ENCODE measurements around the gene ASB13.
A peak's percentile ranks its signal among the peaks of the same experiment; 100 is the strongest.

The ASB13 gene, protein sequence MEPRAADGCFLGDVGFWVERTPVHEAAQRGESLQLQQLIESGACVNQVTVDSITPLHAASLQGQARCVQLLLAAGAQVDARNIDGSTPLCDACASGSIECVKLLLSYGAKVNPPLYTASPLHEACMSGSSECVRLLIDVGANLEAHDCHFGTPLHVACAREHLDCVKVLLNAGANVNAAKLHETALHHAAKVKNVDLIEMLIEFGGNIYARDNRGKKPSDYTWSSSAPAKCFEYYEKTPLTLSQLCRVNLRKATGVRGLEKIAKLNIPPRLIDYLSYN

DNA sequence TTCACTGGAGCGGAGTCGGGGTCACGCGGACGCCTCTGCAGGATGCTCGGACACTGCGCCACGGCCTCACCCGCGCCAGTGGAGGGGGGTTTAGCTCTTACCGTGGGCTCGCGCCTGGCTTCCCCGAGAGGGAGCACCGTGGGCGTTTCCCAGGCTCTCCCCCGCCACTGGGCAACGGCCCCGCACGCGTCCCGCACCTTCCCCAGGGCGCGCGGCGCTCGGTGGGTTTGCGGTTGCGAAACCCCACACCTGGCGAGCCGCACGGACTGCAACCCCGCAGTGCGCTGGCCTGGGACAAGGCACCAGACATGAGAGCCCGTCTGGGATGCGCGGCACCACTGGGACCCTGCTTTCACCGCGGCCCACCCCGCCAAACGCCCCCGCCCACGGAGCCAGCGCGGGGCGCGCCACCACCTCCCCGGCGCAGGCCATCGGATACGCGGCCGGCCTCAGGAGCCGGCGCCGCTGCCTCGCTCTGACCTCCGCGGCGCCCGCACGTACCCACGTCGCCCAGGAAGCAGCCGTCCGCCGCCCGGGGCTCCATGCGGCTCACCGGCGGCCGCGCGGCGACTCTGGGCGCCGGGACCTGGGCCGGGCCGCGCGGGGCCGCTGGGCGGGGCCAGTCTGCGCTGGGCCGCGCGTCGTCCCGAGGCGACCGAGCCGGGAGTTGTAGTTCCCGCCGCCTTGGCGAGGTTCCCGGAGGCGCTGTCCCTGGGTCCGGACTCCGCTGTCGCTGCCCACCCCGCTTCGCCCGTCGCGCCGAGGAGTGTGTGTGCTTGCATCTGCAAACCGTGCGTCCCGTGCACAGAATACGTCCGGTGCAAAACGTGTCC lies at the start of gene ASB13:
Gene ASB13, minus strand, starts transcription at position 588 of the 833 bp plus-strand sequence. Its CDS starts 44 bp downstream, at position 544.
- no peak for DNase-seq (ENCODE audit: low read depth, low spot score)

DNA sequence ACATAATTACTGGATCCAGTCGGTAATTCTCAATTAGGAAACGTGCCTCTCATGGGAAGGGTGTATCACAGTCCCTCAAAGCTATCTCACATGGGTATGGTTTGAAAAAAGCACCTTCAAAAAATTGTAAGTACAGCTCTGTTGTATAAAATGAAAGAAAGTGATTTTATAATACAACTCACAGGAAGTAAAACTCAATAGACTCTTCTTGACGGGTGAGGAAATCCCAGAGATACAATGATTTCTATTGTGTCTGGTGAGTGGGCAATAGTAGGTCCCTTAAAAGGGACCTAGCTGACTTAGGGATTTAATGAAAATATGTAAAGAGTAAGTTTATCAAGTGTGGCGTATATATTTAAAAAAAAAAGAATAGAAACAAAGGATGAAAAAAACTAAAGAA lies 45.2 kb upstream of the ASB13 start:
- no peak for DNase-seq (ENCODE audit: low read depth, low spot score)

DNA sequence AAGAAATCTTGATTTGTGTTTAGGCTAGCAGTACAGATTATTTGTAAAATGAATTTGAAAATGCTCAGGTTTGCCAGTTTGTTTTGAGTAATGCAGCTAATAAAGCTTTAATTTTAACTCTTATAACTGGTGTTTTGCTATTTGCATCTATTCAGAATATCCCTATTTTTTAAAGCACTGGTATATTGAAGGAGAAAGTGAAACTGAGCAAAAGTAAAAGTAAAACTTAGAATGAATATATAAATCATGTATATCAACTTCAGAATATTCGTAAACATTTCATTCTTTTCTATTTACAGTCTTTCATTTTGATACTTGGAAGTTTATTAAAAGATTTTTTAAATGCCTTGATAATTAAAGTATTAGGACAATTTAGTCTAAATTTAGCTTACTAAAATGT lies 44.5 kb upstream of the ASB13 start:
- DNase-seq (ENCODE audit: low read depth, low spot score) = no peak

DNA sequence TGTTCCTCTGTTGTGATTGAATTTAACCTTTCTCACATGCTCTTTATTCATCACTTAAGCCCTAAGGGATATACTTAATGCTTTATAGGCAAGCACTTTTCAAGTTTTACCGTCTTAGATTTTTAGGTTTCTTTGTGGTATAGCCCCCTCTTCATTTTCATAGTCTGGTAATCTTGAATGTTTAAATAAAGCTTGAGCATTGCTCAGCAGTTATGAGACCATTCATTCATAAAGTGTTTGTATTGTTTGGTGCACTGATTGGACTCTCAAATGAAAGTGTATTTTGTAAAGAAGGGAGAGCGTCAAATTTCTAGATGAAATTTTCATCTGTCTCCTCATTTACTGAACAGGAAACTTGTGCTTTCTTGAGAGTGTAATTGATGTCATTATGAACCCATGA lies 43.5 kb upstream of the ASB13 start:
- no peak for DNase-seq (ENCODE audit: low read depth, low spot score)

DNA sequence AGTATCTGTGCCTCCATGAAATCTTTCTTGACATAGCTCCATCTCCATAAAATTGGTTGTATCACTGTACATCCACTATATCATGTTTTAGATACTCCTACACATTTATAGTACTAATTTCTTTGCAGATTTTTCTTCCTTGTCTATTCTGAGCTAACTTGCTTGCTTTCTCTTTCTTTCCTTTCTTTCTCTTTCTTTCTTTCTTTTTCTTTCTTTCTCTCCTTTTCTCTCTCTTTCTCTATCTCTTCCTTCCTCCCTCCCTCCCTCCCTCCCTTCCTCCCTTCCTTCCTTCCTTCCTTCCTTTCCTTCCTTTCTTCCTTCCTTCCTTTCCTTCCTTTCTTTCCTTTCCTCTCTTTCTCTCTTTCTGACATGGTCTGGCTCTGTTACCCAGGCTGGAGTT lies 42.0 kb upstream of the ASB13 start:
- DNase-seq (ENCODE audit: low read depth, low spot score) = no peak

DNA sequence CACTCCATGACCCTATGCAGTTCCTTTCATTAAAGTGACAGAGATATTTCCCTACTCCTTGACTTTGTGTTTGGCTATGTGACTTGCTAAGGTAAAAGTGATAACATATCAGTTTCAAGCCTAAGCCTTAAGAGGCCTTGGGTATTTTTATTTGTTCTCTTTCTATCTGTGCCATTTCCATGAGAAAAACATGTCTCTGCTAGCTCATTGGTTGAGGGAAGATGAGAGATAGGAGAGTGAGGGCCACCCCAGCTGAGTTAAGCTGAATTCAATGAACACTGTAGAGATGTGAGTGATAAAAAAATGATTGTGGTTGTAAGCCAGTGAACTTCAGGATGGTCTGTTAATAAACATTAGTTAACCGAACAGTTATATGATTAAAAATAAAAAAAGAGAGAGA lies 31.7 kb upstream of the ASB13 start:
- no peak for DNase-seq (ENCODE audit: low read depth, low spot score)

DNA sequence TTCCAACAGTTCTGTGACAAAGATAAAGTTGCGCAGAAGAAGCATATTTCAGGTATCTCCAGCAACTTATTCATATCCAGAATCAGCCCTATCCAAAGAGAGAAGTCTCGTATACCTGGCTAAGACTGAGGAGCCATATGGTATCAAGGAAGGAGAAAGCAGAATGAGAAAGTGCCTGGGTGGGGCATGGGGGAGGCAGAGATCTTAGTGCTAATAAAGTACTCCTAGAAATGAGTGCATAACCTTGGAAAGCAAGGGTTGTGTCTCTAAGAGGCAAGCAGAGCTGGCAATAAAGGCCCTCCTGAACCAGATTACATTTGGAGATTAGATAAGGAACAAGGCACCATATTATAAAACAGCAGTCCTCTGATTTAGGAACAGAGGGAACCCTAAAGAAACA lies 30.9 kb upstream of the ASB13 start:
- no peak for DNase-seq (ENCODE audit: low read depth, low spot score)

DNA sequence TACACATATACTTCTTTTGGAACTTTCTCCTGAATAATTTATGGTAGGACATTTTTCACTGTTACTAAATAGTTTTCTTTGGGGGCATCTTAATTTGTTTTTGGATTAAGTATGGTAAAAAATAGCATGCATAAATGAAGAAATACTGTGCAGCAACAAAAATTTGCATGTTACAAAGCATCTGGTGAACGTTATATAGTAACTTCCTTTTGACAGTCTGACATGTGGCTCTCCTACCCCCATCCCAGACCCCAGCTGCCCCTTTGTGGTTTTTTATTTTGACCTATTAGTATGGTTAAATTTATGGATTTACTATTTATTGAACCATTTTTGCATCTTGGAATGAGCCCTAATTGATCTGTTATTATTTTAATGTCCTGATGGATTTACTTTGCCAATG lies 28.2 kb upstream of the ASB13 start:
- DNase-seq (ENCODE audit: low read depth, low spot score) = no peak

DNA sequence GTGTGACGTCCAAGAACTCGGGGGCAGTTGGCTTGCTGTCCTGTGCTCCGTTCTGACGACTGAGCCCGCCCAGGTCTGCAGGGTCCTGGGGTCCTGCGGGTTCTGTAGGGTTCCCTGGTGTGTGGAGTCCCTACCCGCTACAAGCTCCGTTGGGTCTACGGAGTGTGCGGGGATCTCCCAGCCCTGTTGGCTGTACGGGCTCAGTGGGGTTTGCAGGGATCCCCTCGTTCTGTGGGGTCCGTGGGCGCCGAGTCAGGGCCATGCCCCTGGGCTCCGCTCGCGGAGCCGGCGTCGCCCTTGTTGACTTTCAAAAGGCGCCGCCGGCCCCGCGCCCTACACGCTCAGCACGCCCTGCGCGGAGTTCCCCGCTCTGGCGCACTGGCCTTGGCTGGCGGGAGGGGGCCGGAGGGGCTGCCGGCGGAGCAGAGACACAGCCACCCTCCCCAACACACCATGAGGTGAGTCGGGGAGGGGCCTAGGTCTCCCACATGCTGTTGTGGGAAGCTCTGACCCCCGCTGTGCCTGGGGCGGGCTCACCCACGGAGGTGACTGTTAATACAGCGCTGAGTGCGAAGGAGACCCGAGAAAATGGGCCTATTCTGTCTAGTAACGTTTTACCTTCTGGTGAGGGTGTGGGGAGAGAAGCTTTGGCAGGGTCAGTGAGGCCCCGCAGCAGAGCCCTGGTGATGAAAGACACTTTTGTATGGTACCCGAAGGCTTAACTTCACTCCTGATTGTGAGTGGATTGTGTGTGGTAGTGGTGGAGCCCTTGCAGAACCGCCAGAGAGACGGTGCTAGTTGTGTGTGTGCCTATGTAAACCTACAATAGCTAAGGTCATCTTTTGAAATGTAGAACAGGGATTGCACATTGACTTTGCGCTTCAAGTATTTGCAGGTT lies 26.3 kb upstream of the ASB13 start:
- no peak for DNase-seq (ENCODE audit: low read depth, low spot score)

DNA sequence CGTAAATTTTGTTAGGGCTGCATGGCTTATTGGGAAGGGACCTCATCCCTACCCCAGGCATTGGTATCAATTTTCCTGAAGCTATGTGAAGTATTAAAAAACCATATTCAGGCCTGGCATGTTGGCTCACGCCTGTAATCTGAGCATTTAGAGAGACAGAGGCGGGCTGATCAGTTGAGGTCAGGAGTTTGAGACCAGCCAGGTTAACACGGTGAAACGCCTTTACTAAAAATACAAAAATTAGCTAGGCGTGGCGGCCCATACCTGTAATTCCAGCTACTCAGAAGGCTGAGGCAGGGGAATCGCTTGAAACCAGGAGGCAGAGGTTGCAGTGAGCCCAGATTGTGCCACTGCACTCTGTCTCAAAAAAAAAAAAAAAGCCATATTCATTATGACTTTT lies 25.4 kb upstream of the ASB13 start:
- DNase-seq (ENCODE audit: low read depth, low spot score) = no peak

DNA sequence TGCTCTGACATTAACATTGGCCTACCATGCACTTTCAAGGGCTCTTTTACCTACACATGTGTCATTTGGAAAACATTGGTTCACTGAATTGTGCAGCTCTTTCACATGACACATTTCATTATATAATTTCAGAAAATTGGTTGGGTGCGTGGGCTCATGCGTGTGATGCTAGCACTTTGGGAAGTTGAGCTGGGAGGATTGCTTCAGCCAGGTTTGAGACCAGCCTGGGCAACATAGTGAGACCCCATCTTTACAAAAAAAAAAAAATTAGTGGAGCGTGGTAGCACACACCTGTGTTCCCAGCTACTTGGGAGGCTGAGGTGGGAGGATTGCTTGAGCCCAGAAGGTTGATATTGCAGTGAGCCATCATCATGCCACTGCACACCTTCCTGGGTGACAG lies 22.2 kb upstream of the ASB13 start:
- no peak for DNase-seq (ENCODE audit: low read depth, low spot score)

DNA sequence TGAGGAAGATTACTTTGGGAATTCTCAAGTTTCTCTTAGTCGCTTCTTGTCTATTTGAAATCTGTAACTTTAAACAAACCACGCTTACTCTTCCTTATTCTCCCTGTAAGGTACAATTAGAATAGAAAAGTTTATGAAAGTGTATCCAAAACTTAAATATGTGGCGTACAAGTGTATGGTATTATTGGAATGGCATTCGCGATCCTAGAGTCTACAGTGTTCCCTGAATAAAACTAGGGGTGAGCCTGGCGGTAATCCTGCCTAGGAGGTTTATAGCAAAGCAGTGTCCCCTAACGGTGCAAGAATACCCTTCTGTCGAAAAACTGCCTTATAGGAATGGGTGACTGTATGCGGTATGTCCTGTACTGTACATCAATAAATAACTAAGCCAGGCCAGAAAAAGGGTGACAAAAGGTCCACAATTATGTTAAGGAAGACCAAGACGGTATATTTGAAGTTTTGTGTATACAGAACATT lies 19.4 kb upstream of the ASB13 start:
- no peak for DNase-seq (ENCODE audit: low read depth, low spot score)

DNA sequence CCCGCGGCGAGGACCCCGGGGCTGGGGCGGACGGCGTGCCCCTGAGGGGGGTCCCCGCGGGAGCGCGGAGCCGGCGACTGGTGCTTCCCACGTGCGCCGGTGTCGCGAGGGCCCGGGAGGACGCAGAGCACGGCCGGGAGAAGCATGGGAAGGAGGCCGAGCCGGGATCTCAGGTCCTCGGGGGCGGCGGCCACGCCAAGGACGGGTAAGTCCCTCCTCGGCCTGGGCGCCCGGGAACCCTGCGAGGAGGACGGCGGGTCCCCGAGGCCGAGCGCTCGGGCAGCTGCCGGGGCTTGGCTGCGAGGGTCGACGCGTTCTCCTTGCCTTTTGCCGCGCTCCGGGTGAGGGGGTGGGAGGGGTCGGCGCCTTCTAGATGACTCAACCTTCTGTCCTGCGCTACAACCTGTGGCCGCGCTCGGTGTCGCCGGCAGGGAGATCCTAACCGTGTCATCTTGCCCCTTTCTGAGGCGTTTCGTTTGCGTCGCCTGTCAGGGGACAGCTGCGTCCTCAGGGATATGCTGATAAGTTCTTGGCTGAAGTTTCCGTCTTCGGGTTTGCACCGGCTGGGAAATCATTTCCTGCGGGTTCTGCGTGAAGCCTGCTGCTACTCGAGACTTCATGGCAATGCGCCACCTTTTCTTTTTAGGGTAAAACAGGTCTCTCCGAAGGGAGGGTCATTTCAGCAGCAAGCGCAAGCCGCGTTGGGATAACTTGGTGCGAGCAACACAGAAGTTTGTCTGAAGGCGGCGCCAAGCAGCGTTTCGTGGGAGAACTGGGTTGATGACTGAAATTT lies 18.8 kb upstream of the ASB13 start:
- DNase-seq (ENCODE audit: low read depth, low spot score) = no peak

DNA sequence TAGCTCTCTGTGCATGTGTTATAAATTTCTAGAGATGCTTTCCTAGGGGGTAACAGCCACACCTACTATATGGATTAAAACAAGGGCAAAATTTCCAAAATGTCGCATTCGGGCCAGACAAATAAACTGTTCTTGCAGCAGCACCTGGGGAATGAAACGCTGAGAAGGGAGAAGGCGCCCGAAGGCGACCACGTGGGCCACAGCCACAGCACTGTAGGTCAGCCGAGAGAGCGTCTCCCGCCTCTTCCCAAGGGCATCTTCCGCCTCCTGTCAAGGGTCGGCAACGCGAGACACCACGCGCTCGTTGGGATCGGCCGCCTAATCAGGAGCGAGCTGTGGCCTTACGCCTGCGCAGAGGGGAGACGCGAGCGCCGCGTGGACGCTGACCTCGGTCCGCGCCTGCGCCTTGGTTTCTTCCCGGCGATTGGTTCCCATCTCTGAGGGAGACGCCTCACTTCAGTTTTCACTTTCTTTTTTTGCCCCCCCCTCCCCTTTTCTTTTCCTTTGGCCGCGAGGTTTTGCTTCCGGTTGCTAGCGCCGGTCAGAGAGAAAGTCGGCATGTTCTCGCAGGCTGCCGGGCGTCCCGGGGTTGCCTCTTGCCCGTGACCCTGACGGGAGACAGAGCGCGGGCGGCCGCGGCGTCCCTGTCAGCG lies 18.0 kb upstream of the ASB13 start, which contains the start of gene TASOR2:
Gene TASOR2, plus strand, starts transcription at position 521 of the 653 bp plus-strand sequence. CDS start 35,805 bp downstream, outside the sequence.
- DNase-seq (ENCODE audit: low read depth, low spot score) = peak; percentile 93

DNA sequence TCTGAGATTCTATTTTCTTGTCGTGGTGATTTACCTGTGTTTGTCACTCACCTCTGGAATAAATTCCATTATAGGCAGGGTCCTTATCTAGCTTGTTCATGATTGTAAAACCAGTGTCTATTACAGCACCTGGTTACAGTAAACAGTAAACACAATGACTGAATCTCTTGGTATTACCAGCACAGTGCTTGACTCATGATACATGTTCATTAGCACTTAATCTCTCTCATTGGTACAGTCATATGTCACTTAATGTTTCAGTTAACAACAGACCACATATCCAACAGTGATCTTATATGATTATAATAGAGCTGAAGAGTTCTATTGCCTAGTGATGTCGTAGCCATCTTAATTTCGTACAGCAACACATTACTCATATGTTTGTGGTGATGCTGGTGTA lies 16.7 kb upstream of the ASB13 start:
- DNase-seq (ENCODE audit: low read depth, low spot score) = no peak

DNA sequence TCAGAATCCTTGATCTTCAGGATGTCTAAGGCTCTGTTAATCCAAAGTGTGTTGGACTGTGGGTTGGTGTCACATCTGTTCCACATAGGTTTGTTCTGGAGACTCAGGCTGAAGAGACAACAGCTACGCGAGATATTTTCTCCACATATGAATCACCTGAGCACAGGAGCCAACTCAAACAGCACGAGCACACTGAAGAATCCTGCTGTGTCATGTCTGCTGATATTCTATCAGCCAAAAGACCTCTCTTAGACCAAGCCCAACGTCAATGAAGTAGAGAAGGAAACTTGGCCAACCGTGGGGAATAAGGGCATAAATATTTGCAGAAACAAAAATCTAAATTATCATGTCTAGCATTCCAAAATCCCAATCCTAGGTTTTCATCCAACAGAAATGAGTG lies 15.5 kb upstream of the ASB13 start:
- DNase-seq (ENCODE audit: low read depth, low spot score) = no peak

DNA sequence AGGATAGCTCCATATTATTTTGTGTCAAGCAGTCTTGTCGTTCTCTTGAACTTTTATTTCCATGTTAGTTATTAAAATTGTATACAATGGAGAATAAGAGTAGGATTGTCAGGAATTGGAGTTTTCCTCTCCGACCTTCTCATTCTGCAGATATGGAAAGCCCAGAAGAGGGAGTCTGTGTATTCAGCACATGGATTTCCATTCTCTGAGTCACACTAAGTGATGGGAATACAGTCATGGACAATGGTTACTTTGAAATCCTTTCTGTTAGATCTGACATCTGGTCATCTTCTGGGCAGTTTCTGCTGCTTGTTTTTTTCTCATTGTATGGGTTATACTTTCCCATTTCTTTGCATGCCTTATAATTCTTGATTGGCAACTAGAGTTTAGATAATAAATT lies 13.2 kb upstream of the ASB13 start:
- DNase-seq (ENCODE audit: low read depth, low spot score) = no peak

DNA sequence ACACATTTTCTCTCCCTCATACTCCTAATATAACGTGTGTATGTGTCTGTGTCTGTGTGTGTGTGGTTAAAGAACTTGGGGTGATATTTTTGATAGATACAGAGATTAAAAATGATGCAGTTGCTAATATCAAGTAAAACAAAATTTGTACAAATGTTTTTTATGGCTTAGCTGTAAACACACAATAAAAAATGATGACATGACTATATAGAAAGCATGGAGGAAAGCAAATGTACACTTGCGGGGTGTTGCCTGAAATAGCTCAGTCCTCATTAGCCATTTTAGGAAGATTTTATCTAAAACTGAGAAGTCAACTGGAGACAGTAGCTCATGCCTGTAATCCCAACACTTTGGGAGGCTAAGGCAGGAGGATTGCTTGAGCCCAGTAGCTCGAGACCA lies 12.6 kb upstream of the ASB13 start:
- no peak for DNase-seq (ENCODE audit: low read depth, low spot score)

DNA sequence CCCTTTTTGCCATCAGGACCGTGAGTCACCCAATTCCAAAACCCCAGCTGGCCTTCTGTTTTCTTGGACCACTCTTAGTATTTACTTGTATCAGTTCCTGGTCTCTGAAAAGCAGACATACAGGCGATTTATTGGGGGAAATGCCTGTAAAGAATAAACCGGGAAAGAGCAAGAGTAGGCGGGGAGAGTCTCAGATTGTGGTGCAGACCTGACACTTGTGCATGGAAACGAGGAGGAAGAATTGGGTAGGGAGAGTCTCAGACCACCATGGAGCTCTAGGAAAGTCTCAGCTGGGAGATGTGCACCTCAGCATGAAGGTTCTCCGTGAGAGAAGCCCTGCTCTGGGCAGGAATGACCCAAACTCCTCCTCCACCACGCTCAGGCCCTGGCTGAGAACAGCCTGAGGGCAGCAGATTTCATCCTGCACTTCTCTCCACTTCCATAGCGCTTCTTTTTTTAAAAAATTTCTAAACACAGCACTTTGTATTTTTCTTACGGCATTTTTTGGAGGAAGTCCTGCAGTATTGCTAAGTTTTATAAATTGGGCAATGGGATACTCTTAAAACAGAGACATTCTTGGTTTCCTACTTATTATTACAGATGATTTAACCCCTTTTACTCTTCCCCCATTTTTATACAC lies 12.1 kb upstream of the ASB13 start:
- DNase-seq (ENCODE audit: low read depth, low spot score) = no peak
